GM19023 (cell line): ENCODE measurements around the gene PLA2G7.

Source experiments
- ATAC-seq: cut with Tn5 transposase; IDR thresholded peaks from one replicate; pipeline ENCODE4 v1.9.1; 2021; ENCODE audit warnings: mild to moderate bottlenecking, moderate library complexity; ENCODE audit not compliant: unreplicated experiment

Gene PLA2G7

GRCh38 chr6:46690141-46690755 lies 44.9 kb downstream of the PLA2G7 start:
- no peak for ATAC-seq

GRCh38 chr6:46689657-46690056 lies 45.5 kb downstream of the PLA2G7 start:
- ATAC-seq = no peak

GRCh38 chr6:46688966-46689335 lies 46.2 kb downstream of the PLA2G7 start:
- ATAC-seq = no peak

GRCh38 chr6:46688117-46688965 lies 46.8 kb downstream of the PLA2G7 start:
- ATAC-seq = no peak

GRCh38 chr6:46687619-46688097 lies 47.5 kb downstream of the PLA2G7 start, which contains the start of gene TDRD6:
TSS of gene TDRD6 (plus strand) at chr6:46687885. CDS start at chr6:46688129, 244 bp downstream.
- ATAC-seq = no peak

GRCh38 chr6:46684771-46685170 lies 50.4 kb downstream of the PLA2G7 start:
- no peak for ATAC-seq

- ATAC-seq = no peak
Measured at GRCh38 chr6:46677314-46677654, 57.9 kb downstream of the PLA2G7 start.

- ATAC-seq = no peak
Measured at GRCh38 chr6:46676604-46677313, 58.4 kb downstream of the PLA2G7 start.

GRCh38 chr6:46674410-46674809 lies 60.8 kb downstream of the PLA2G7 start:
- ATAC-seq = no peak

GRCh38 chr6:46667377-46667776 lies 67.8 kb downstream of the PLA2G7 start:
- no peak for ATAC-seq

GRCh38 chr6:46661483-46661882 lies 73.7 kb downstream of the PLA2G7 start:
- ATAC-seq = no peak

- no peak for ATAC-seq
Measured at GRCh38 chr6:46657642-46658041, 77.5 kb downstream of the PLA2G7 start.

- ATAC-seq = no peak
Measured at GRCh38 chr6:46655803-46656202, 79.4 kb downstream of the PLA2G7 start.
